ENCODE measurements around the gene ACTR3.

The ACTR3 gene

DNA sequence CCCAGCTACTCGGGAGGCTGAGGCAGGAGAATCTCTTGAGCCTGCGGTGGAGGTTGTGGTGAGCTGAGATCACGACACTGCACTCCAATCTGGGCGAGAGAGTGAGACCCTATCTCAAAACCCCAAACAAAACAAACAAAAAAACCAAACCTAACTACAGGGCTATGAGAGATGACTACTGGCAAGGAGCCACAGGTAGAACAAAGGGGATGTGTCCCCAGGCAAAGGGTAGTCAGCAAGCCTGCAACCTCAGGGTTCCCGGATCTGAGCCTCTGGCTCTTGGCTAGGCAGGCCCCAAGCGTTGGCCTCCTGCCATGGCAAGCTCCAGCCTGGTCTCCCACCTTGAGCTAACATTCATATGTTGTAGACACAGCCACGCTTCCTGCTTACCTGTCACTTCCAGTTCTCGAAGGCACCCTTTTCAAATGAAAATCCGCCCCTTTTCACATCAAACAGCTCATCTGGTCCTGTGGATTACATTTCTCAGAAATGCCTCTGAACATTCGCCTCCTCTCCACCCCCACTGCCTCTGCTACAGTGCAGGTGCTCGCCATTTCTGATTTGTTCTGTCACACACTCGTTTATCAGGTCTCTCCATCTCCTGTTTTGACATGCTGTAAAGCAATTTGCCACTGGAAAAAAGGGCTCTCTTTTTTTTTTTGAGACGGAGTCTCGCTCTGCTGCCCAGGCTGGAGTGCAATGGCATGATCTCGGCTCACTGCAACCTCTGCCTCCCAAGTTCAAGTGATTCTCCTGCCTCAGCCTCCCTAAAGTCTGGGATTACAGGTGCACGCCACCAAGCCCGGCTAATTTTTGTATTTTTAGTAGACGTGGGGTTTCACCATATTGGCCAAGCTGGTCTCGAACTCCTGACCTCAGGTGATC lies 13.1 kb upstream of the ACTR3 start:
- peak; percentile 14 to 66 (median 52) for DNase-seq (ENCODE audit: low read depth in 3 of 3)

DNA sequence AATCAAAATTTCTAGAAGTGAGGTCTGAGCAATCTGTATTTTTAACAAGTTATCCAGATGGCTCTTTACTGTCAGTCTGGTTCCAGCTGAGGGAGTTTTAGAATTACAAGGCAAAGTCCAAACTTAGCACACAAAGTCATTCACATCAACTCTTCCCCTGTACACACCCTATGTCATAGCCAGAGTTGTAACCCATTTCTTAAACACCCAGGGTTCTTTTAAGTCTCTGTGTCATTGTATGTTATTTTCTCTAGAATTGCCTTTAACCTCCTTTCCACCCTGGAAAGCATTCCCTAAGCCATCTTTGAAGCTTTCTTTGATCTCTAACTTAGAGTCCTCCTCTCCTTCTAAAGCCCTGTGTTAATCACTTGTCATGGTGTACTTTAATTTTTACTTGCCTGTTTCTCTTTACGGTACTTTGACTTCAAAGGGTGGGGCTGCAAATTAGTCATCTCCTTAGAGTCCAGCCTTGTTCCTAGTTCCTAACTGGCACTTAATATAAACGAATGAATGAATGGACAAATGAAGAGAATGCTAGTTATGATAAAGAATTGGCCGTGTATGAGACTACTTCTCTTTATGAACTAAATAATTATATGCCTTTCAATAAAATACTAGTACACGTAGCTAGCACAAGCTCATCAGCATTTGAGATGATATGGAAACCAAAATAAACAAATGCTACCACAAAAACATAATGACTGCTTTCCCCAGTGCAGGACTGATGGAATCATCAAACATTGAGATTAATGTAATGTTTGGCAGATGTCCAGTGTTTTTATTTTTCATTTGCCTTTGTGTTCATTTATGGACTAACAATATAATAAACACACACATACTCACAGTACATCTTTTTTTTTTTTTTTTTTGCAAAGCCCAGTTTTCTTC lies 11.9 kb upstream of the ACTR3 start:
- no peak for DNase-seq (ENCODE audit: low read depth in 3 of 3)

DNA sequence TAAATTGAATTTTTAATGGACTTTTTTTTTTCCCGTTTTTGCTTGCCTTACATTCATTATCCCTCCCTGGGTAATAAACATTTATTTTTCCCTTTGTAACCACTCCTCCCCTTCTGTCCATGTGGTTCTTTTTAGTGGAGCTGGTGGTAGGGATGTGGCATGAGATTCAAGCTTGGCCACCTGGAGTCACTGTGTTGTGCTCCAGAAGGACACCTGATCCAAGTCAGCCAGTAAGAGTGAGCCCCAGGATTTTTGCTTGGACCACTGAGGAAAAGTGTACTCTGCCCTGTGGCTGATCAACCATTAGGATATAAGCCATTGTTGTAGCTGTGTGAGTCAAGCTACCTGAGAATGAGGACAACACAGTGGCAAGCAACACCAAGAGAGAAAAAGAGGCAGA lies 11.1 kb upstream of the ACTR3 start:
- DNase-seq (ENCODE audit: low read depth in 3 of 3), result no peak

DNA sequence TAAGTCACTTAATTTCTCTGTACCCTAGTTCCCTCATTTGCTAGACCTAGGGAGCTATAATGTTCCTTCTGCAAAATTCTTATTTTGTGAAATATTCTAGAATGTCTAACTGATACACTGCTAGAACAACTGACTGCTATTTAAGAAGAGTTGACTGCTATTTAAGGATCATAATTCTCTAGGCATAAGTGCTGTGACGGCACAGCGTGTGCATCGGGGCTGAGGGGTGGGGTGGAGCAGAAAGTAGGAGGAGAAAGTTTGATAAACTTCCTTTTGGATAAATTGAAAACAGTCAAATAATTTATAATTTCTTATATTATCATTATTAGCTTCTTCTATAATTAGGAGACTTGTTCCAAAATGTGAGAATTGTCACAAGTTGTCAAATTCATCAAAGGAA lies 10.4 kb upstream of the ACTR3 start:
- no peak for DNase-seq (ENCODE audit: low read depth in 3 of 3)

DNA sequence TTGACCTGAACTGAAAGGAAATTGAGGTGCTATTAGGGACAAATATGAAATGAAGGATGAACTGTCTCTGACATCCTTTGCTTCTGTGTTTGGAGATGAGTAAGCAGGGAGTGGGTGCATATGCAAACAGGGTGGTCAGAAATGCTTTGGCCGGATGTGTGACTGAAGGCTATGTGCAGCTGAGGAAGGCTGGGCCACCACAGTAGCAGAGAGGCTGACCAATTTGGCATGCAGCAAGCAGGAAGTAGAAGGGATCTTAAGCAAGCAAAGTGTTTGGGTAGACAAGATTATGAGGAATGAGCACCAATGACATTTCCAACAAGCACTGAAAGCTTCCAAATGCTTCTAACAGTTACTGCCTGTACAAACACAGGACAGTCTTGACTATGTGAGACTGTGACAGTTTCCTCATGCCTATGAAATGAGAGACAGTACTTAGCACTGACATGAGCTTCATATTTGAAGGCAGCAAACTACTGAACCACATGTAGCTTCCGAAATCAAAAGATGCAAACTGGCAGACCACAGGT lies 3.3 kb upstream of the ACTR3 start:
- no peak for DNase-seq (ENCODE audit: low read depth in 3 of 3)

DNA sequence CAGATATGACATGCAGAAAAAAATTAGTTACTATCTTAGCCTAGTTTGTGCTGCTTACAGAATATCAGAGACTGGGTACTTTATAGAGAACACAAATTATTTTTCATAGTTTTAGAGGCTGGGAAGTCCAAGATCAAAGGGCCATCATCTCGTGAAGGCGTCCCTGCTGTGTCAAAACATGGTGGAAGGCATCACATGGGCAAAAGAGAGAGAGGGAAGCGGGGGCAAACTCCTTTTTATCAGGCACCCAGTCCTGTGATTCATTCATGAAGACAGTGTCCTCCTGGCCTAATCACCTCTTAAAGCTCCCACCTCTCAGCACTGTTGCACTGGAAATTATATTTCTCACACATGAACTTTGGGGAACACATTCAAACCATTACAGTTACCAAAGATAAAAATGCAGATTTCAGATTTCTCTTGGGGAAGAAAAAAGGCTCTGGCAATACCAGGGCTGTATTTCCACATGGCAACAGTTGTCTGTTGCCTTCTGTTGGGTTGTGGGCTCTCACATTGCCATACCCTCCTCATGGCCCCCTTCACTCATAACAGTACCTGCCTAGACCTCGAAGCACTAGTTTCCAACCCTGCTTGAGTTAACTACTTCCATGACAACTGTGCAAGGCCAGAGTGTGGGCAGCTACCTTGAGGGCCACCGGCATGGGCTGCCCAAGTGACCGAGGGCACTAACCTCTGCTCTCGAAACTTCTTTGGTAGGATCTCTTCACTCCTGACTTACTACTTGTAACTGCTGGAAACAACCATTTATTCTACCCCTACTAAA lies 2.7 kb upstream of the ACTR3 start:
- DNase-seq (ENCODE audit: low read depth in 3 of 3), result no peak

DNA sequence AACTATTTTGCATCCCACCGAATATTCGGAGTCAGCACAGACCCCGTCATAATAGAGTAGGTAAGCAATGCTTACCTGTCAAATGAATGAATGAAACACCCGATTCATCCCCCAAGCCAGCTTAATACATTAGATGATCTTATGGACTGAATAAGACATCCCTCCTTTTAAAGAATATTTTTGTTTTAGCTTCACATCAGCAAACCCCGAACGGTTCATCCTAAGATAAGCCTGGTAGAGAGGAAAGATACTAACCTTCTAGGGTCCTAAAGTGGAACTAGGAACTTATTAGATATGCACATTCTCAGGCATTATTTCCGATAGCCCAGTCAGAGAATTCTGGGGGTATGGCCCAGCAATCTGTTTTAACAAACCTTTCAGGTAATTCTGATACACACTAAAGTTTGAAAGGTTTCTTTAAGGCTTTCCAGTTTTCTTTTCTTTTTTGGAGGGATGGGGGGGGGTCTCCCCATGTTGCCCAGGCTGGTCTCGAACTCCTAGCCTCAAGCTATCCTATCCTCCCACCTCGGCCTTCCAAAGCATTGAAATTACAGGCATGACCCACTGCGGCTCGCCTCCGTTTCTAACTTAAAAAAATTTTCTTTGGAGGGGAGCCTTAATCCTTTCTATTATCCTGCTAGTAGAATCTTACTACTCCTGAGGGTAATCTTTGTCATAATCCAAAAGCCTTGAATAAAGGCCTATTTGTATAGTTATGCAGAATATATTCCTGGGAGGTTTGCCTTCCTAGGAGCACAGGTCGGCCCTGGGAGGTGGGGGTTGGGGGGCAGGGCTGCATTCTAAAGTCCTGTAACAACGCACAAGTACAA lies 1.0 kb upstream of the ACTR3 start:
- DNase-seq (ENCODE audit: low read depth in 3 of 3), result no peak

DNA sequence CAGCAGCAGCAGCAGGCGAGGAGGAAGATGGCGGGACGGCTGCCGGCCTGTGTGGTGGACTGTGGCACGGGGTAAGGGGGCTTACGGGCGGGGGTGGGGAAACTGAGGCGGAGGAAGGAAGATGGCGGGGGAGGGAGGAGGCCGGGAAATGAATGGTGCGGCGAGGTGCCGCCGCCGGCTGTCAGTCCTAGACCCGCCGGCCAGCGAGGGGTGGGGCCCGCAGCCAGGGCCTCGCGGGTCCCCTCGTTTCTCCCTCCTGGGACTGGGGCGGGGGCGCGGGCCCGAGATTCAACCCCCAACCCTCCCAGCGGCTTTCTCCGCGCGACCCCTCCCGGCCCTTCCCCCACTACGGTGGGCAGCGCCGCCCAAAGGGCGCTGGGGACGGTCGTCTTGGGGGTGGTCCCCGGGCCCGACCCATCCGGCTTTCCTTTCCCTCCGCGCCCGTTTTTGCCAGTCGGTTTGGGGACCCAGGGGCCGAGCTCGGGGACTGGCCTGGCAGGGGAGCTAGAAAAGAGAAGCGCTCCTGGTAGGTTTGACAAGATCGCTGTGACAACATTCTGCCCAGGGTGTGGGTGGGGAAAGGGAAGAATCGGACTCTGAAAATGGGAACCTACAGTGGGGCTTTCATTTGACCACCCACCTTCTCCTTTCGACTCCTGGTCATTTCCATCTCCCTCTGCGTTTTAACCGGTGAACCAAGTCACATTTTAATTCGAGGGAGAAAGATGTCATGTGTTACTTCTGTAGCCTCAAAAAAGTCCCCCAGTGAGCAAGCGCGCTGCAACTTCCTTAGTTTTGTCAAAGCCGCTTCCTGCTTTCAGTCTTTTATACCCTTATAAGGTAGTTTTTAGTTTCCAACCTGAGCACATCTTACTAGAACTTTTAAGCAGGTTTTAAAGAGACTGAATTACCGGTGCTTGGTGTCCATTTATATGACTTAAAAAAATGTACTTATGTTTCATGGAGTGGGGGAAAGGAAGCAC lies 655 bp downstream of the ACTR3 start:
- peak; percentile 44 to 64 (median 60) for DNase-seq (ENCODE audit: low read depth in 3 of 3)

DNA sequence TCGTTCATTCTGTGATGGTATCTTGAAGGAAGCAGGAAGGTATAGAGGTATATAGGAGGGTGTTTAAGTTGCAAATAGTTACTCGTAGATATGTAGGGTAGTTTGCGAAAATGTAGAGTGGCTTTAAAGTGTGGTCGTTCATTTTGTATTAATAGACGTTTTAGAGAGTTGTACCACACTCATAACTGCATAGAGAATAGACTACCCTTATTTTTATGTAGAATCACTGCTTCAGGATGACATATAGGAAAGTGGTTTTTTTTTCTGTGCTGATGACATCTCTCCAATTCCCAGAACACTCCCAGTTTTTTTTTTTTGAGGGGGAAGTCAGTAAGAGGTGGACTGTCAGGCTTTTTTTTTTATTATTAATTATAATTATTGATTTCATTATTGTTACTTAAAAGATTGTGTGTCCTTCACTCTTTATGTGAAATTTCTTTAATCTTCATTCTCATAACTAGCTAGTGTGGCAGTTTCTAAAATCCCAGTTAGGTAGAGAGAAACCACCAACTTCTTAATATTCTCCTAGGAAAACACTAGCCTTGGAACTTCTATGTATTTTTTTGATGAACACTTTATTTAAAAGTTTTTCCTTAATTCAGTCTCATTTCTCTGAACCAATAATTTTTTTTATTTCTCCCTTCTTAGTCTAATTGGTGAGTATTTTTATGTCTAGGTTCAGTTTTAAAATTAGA lies 1.5 kb downstream of the ACTR3 start:
- no peak for DNase-seq (ENCODE audit: low read depth in 3 of 3)

DNA sequence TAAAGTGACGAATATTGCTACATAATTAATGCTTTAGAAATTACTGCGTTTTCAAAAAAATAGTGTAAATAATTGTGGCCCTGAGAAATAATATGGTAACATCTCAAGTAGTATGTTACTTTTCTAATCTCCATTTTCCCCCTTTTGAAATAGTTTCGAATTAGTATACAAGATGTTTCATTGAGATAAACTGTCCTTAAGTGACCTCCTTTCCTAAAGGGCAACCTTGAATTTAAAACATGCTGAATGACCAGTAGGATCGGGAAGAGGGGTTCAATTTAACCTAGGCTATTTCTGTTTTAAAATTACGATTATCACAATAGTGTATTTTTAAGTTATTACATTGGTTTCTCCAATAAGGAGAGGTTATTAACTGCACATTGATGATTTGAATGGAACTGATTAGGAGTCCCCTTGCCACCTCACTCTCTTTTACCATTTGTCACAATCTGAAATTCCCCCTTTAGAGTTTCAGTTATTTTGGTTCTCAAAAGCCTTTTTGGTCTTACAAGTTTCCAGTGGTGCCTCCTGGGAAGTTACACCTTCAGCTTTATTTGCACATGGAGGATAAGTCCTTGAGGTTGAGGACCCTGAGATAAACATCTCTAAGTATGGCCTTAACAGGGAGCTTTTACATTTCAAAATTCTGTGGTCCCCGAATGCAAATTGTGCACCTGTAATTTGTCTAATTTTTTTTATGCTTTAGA lies 2.3 kb downstream of the ACTR3 start:
- no peak for DNase-seq (ENCODE audit: low read depth in 3 of 3)

DNA sequence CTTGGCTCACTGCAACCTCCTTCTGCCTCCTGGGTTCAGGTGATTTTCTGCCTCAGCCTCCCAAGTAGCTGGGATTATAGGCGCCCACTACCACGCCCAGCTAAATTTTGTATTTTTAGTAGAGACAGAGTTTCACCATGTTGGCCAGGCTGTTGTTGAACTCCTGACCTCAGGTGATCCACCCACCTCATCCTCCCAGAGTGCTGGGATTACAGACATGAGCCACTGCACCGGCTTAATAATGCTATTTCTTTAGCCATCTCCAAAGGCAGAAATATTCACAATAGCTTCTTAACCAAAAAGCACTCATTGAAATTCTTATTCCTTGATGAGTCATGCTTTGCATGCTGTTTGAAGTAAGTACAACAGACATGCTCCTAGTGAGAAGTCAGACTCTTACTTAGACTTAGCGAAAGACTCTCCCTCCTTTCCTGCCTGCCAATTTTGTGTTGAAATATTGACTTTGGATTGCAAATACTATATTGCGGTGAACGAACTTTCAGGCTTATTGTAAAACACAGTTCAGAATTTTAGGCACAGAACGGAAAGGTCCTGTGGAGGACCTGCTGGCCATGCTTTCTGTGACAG lies 4.4 kb downstream of the ACTR3 start:
- no peak for DNase-seq (ENCODE audit: low read depth in 3 of 3)

DNA sequence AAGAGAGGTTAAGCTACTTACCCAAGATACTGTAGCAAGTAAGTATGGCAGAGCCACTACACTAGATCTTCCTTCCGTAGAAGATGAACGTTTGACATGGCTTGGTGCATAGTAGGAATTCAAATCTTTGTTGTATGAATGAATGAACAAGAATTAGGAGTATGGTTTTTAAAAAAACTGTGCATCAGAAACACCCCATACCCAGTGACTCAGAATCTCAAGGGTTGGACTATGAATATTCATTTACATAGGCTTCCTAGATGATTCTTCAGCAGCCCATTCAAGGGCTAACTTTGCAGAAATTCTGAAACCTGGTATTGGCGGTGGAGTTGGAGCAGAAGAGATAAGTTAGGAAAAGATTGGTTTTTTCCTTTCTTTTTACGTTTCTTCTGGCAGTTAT lies 5.4 kb downstream of the ACTR3 start:
- no peak for DNase-seq (ENCODE audit: low read depth in 3 of 3)

DNA sequence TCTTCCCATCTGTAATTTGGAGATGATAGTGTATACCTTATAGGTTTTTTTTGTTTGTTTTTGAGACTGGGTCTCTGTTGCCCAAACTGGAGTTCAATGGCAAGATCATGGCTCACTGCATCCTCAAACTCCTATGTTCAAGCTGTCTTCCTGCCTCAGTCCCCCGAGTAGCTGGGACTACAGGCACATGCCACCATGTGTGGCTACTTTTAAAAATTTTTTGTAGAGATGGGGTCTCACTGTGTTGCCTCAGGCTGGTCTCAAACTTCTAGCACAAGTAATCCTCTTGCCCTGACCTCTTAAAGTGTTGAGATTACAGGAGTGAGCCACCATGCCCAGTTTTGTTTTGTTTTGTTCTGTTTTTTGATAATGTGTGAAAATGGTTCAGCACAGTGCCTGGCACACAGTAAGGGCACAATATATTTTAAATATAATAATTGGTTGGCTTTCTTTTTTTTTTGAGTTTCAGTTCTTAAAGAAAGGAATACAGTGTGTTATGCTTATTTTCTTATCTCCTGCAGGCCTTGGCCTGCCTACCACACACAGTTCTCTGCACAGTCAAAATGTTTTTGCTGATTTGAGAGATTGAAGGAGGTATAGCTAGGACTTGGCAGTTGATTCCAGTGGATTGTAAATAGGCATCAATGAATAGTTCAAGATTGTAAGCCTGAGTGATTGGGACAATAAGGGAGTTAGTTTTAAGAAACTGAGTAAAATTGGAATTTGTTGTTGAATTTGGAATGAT lies 6.1 kb downstream of the ACTR3 start:
- DNase-seq (ENCODE audit: low read depth in 3 of 3), result no peak

DNA sequence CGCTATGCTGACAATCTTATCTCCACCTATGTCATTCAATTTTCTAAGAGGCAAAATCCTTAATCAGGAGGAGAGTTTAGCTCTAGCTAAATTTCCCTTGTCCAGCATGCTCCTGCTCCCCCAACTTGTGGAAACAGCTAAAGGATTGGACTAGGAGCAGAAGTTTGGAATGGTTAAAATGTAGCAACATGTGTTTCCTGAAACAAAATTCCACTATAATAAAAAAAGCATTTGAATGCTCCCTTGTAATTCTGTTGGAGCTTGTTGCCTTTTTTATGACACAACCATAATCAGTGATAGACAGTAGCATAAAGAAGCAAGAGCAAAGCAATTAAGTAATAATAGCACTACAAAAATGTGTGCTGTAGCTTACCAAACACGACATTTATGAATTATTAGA lies 6.9 kb downstream of the ACTR3 start:
- no peak for DNase-seq (ENCODE audit: low read depth in 3 of 3)

DNA sequence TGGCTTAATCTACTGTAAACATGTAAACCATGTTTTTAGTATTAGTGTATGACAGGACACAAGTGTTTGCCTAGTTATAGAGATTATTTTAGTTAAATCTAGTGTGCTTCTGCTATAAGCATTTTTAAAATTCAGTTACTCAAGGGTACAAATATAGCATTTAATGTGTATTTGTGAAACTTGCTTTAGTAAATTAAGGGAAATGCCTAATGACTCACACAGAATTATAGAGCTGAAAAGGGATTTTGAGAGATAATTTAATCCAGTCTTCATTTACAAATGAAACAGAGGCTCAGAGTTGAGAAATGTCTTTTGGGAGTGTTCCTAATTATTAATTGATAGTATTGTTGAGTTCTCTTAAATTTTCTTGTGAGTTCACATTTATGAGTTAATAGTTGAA lies 8.2 kb downstream of the ACTR3 start:
- DNase-seq (ENCODE audit: low read depth in 3 of 3), result no peak

DNA sequence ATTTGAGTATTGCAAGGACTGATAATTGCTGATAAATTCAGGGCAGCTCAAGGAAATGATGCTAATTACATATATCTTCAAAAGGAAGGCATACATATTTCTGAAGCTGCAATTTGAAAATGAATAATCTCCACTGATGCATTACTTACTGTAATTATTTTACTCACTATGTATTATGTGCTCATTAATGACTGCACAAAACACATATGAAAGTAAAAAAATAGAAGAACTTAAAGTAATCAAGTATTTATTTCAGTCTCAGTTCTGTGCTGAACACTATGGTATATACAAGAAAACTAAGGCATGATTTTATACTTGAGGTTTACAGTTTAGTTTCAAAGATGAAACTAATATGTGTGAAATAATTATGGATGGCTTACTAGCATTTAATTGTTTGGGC lies 9.3 kb downstream of the ACTR3 start:
- DNase-seq (ENCODE audit: low read depth in 3 of 3), result no peak

DNA sequence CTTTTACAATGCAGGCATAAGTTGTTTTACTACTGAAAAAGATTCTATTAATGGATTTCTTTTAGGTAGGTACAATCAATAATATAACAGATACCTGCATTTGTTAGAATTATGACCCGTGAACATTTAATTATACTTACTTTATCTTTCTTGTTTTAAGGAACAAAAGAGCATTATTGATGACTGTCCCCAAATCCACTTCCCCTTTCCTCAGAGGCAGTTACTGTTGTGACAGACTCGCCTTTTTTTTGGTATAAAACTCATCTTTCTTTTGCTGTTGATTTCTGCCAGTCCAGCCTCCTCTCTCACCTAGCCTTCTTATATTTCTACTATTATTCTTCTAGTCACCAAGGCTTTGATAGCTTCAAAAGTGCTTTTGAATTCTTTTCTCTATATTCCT lies 12.1 kb downstream of the ACTR3 start:
- DNase-seq (ENCODE audit: low read depth in 3 of 3), result no peak

Data from stimulated activated CD4-positive, alpha-beta T cell treated with anti-CD3 and anti-CD28 coated beads, TNF-alpha, amount 100 ng/mL, for 4 hours (primary cell).